Measurements from ENCODE around the gene LONRF2.
"Not testable (repeated sequence)": the region's sequence is repeated elsewhere in the genome, so short reads cannot be mapped to it uniquely, and the experiment has no call there.

LONRF2 gene

DNA sequence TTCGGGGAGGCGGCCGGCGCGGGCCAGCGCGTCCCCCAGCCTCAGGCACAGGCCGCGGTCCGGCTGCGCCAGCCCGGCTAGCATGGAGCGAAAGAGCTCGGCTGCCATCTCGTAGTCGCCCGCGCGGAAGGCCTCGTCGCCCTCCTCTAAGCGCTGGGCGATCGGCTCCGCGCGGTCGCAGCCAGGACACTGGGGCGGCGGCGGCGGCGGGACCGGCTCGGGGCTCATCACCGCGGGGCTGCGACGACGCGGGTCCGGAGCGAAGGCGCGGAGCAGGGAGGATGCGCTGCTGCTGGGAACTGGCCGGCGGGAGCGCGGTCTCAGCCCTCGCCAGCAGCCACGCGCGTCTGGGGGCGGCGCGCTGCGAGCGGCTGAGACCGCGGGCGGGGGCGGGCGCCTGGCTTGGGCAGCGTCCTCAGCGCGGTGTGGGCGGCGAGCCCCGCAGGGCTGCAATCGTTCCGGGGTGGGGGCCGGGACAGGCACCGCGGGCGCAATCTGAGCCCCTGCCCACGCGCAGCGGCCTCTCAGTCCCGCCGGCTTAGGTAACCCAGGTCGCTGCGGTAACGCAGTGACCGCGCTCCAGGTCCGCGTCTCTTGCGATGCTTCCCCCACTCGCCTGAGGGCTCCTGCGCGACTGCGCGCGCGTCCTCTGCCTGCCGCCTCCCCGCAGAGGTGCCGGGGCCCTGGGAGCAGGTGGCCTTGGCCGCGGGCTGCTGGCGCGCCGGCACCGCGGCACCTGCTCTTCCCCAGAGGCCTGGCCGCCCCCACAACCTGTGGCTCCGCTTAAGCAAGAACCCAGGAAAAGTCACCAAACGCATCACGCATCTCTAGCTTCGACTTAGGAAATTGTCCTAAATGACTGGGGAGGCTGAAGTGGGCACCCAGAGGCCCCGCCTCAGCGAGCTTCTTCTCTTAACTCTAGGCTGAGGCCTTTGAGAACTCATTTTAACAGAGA lies at the start of gene LONRF2:
LONRF2 (minus strand) TSS at position 636 of the 955 bp plus-strand sequence; CDS start at position 228, 408 bp downstream.
- DNase-seq = no peak

DNA sequence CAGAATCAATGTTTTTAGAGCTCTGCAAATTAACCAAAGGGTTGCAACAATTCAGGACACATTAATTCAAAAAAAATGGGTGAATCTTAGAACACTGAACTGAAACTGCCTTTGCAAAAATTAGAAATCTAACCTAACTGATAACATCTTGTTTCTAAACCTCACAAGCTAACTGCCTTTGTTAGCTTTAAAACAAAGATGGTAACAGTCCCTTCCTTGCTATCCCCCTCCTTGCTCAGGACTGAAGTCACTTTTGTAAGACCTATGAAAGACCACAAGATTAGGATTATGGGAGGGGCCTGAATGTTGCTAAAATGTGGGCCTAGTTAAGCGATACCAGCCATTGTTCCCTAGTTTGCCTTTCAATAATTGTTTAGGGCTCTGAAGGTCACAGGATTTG lies 44.9 kb upstream of the LONRF2 start:
- DNase-seq = no peak

DNA sequence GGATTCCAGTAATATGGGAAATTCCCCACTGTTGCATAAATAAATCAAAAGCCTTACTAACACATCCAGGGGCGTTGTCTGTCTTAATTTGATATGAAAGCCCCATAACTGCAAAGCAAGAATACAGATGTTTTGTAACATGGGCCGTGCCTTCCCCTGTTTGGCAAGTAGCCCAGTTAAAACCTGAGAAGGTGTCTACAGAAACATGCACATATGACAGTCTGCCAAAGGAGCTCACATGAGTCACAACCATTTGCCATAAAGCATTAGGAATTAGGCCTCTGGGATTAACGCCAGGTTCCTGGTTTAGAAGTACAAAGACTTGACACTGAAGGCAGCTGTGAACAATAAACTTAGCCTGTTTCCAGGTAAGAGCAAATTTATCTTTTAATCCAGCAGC lies 43.1 kb upstream of the LONRF2 start:
- no peak for DNase-seq

DNA sequence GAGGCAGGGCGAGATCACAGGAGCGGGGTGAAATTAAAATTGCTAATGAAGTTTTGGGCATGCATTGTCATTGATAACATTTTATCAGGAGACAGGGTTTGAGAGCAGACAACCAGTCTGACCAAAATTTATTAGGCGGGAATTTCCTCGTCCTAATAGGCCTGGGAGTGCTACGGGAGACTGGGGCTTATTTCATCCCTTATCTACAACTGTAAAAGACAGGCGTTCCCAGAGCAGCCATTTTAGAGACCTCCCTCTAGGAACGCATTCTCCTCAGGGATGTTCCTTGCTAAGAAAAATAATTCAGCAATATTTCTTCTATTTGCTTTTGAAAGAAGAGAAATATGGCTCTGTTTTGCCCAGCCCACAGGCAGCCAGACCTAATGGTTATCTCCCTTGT lies 40.0 kb upstream of the LONRF2 start:
- DNase-seq = not testable (repeated sequence)

DNA sequence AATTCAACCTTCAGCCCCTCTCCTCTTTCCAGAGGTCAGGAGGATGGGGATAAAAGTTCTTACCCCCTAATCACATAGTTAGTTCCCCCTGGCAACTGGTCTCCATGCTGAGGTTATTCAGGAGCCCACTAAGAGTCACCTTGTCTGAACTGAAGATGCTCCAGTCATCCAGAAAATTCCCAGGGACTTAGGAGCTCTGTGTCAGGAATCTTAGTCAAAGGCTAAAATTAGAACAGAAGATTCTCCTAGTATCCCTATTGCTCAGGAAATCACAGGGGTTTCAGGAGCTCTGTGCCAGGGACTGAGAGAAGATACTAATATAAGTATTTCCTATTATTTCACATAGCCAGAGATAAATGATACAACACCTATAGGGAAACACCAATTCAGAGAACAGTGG lies 37.3 kb upstream of the LONRF2 start:
- no peak for DNase-seq

DNA sequence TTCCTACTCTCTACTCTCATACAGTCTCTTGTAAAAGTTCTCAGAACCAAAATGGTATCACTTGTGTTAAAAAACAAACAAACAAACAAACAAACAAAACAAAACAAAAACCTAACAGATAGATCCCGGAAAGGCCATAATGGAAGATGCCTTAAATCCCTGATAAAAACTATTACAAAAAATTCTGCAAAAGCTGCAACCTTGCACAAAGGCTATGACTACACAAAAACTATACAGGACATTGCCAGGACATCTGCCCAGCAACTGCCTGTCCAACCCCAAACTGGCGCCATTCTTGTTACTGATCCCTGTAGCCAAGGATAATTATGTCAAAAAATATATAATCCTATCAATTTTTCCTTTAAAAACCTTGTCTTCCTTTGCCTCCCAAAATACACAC lies 36.3 kb upstream of the LONRF2 start:
- DNase-seq = no peak

DNA sequence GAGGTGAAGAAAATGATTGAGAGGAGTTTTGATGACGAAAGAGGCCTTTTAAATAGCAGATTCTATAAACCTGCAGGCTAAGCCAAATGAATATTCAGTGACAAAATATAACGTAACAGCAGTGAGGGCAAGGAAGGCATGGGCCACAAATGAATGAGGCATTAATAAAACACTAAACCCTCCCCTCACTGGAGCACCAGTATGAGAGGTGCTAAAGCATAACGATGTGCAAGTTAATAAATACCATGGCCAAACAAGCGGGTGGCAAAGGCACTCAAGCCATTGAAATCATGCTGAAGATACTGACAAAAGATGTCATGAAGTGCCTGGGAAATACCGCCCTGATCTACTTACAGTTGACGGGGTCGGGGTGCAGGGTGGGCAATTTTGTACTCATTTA lies 30.2 kb upstream of the LONRF2 start:
- no peak for DNase-seq

DNA sequence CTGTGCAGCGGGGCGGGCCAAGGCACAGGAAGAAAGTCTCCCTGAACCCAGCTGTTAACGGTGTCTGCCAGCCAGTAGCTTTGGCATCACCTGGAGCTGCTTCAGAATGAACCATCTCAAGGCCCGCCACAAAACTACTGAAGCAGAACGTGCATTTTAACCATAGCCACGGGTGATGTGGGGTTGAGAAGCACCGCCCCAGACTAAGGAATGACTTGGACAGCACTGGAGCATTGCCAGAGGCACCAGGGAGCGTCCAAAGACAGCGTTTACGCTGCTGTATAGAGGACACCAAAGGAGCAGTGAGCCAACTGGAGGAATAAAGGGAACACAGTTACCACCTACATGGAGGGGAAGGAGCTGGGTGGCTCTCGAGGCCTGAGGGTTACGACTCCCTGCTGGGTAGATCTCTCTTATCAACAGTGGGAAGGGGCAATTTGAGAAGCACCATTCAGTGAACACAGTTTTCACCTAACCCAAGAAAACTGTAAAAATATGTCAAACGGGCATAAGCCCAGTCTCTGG lies 28.4 kb upstream of the LONRF2 start:
- no peak for DNase-seq

DNA sequence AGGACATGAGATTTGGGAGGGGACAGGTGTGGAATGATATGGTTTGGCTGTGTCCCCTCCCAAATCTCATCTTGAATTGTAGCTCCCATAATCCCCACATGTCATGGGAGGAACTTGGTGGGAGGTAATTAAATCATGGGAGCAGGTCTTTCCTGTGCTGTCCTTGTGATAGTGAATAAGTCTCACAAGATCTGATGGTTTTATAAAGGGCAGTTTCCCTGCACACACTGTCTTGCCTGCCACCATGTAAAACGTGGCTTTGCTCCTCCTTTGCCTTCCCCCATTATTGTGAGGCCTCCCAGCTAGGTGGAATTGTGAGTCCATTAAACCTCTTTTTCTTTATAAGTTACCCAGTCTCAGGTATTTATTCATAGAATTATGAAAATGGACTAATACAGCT lies 22.8 kb upstream of the LONRF2 start:
- DNase-seq = not testable (repeated sequence)

DNA sequence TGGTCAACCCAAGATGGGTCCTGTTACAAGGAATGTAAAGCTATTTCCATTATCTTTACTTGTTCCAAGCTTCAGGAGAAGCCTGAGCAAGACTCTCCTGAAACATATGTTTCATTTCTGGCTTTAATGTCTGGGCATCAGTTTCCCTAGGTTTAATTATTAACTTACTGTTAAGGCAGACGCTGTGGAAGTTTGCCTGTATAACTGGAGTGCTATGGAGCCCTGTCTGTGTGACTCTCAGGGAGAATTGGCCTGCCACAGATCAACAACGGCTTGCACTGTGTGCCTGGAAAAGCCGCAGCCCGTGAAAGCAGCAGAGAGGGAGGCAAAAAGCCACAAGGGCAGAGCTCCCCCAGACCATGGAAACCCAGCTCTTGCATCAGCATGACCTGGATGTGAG lies 22.1 kb upstream of the LONRF2 start:
- DNase-seq = no peak

DNA sequence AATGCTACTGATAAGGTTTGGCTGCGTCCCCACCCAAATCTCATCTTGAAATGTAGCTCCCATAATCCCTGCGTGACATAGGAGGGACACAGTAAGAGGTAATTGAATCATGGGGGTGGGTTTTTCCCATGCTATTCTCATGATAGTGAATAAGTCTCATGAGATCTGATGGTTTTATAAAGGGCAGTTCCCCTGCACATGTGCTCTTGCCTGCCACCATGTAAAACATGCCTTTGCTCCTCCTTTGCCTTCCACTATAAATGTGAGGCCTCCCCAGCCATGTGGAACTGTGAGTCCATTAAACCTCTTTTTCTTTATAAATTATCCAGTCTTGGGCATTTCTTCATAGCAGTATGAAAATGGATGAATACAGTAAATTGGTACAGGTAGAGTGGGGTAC lies 20.2 kb upstream of the LONRF2 start:
- DNase-seq = not testable (repeated sequence)

DNA sequence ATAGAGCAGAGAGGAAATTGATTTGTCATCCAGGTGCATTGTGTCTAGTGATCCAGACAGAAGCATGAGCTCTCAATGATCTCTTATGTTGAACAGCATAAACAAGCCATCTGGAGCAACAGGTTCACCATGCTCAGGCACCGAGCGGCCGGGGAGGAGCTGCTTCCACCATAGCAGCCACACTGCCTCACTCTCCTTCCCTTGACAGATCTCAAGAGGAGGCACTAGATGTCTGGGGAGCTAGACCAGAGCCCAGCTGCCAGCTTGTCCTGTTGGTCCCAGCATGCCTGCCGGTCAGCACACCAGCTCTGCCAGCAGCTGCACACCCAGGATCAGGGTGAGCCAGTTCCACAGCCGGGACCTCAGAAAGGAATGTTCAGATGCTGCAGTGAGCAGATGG lies 17.5 kb upstream of the LONRF2 start:
- no peak for DNase-seq

DNA sequence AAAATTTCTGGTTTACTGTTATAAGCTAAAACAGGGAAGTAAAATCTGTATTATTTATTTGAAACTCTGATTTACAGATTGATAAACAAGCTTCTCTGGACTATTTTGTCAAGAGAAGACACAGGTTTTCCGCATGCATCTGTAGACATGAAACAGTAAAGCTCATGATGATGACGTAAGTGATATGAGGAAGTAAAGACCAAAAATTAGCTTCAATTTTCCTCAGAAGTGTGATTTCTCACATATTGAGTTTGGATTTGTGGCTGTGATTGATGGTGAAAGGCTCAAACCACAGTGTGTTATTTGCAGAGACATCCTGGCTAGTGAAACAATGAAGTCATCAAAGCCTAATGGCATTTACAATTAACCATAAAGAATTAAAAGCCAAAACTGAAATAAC lies 12.6 kb upstream of the LONRF2 start:
- no peak for DNase-seq

DNA sequence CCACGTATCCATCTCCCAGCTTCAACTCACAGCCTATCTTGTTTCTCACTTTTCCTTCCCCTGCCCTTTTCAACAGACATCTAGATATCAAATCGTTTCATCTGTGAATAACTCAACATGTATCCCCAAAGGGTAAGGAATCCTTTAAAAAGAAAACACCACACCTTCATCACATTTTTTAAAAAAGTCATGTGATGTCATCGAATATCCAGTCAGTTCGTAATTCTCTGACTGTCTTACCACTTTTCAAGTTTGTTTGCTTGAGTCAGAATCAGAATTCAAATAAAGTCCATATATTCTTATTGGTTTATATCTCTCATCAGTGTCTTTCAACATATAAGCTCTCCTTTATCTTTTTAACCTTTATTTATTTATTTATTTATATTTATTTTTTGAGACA lies 5.4 kb upstream of the LONRF2 start:
- no peak for DNase-seq

DNA sequence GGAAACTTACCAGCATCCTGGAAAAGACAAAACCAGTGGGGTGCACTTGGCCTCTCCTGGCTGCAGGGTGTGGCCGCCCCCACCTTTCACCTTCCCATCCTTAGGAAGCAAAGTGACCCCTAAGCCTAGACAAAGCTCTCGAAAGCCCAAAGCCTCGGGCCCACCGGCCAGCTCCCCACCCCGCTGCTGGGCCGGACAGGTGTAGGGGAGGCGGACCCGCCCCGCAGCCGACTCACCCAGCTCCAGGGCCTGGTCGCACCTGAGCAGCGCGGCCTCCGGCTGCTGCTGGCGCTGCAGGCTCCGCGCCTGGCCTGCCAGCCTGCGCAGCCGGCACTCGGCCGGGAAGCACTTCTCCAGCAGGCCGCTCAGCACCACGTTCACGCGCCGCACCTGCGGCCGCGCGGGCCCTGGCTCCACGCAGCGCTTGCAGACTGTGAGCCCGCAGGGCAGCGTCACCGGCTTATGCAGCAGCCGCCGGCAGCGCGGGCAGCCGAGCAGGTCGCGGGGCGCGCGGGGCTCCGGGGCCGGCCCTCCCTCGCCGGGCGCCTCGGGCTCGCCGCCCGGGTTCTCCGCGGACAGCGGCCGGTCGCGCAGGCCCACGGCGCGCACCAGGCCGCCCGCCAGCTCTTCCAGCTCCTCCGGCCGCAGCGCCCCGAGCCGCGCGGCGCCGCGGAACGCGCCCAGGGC lies 979 bp downstream of the LONRF2 start:
- DNase-seq = no peak

DNA sequence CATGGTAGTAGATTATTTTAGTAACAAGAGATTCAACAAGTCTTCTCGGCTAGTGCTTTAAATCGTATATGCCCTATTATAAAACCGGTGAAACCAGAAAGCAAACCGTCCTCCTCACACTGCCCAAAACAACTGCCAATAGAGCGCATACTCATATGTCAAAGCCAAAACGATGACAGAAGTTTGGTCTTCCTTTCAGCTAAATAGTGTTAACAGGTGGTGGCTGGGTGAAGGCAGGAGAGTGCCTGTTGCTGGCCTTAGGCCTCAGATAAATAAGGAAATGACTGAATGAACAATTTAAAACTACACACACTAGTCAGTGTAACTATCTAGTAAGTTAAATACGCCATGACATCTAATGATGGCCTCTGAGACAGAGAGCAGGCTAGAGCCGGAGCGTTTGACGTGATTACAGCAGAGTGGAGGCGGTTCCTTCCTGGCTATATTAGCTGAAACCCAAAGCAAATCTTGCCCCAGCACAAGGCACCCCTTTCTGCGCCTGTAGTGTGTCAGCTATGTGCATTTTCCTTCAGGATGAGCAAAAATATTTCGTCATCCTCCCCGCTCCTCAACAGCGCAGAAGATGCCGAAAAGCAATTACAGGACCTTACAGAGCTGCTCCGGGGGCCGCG lies 1.6 kb downstream of the LONRF2 start:
- no peak for DNase-seq

DNA sequence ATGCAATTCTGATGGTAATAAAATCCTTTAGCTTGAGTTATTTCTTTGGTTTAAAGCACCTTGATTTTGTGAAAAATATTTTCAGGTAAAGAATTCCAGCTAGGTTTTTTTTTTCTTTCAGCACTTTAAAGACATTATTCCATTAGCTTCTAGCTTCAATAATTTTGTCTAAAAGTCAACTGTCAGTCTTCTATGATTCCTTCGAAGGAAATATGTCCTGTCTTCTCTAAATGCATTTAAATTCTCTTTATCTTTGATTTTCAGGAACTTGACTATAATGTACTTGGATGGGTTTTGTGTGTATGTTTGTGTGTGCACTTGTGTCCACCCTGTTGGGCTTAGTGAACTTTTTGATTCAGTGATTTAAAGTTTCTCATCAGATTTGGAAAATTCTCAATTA lies 4.7 kb downstream of the LONRF2 start:
- no peak for DNase-seq

DNA sequence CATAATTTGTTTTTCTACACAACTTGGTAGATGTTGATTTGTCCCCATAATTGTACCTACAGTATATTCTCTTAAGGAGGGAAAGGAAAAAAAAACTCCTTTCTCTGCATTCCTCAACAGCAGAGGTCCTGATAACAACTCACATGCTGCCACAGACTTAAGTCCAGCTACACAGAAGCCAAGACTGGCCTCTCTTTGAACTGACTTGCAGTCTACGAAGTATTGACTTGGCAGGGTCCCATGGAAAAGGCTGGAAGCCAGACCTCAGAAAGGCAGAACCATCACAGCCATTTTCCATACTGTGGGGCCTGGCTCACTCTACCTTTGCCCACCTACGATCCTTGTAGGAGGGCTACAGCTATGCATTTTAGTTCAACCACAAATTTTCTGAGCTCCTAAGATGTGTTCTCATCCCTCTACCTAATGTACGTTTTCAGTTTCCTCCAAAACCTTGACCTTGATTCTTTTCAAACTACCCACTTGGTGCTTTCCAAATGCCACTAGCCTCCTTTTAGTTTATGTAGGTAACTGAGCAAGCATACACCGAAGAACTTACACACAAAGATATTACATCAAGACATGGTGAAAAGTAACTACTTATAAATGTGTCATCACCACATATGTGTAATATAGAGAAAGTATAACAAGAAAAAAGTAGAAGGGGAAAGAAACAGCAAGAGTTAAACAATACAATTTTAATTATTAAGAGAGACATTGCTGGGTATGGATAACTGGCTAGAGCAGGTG lies 12.2 kb downstream of the LONRF2 start:
- no peak for DNase-seq

DNA sequence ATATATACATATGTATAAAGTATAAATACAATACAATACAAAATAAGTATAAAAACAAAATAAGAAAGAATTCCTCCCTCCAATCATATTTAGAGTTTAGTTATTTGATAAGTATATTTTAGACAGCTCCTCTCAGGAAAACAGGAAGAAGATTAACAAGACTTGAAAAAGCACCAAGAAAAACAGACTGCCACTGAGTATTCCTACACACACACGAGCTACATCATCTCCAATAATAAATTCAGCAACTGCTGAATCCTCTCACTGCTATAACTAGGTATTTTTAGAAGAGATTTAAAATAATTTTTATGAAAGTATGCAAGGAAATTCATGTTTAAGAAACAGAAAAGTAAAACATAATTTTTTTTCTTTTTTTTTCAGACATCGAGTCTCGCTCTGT lies 13.0 kb downstream of the LONRF2 start:
- no peak for DNase-seq

DNA sequence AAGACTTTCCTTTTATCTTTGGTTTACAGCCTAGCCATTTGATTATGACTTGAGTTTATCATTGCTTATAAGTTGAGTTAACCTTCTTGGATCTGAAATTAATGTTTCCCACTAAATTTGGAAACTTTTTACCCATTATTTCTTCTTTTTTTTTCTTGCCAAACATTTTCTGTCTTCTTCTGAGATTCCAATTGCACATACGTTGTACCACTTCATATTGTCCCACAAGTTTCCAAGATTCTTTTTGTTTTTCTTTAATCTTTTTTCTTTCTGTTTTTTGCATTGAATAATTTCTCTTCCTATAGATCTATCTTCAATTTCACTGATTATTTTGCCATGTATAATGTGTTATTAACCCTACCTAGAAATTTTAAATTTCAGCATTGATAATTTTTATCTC lies 18.6 kb downstream of the LONRF2 start:
- no peak for DNase-seq

DNA sequence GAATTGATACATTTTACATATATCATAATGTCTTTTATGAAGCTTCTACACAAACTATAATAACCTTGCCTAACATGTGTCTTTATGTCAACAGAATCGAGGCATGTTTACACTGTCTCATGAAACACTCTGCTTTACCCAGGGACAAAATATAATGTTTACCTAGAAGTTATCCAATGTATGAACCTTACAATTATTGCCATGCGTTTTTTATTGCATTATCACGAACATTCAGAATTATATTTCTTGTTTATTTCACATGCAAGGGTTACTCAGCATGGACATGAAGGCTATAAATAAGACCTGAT lies 19.8 kb downstream of the LONRF2 start:
- no peak for DNase-seq

DNA sequence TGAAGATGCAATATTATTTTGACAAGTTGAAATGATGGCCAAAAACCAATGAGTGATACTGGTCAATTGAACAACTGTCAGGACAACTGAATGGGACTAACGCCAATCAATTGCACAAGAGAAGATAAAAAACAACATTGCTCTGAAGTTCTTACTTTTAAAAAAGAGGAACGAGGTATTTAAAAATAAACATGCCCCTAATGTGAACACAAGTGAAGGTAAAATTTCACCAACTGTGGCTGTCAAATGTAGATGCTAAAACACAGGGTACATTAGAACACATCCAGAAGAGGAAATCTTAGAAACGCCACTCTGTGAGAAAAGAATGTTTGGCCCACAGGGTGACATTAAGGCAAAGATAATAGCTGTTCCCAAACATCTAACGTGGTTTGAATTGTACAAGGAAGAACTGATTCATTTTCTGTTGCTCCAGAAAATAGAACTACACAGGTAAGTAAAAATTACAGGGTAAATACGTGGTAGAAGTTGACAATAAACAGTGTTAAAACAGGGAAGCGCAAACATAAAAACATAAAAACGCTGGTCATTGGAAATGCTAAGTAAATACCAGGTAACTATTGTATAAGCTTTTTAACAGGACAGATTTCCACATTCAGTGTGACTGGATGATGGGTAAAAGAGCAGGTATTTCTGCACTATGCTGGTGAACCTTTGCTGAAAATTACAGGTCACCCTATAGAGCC lies 20.3 kb downstream of the LONRF2 start:
- DNase-seq = no peak

Measured in CD4-positive, alpha-beta T cell treated with Interleukin-15 for 1 hour (primary cell).